HG03135 (cell line): ENCODE measurements around the gene CDC5L.

Source experiments
- ATAC-seq: cut with Tn5 transposase; IDR thresholded peaks from one replicate; pipeline ENCODE4 v1.9.1; 2021; ENCODE audit warnings: mild to moderate bottlenecking, moderate library complexity; ENCODE audit not compliant: unreplicated experiment

Gene CDC5L

DNA sequence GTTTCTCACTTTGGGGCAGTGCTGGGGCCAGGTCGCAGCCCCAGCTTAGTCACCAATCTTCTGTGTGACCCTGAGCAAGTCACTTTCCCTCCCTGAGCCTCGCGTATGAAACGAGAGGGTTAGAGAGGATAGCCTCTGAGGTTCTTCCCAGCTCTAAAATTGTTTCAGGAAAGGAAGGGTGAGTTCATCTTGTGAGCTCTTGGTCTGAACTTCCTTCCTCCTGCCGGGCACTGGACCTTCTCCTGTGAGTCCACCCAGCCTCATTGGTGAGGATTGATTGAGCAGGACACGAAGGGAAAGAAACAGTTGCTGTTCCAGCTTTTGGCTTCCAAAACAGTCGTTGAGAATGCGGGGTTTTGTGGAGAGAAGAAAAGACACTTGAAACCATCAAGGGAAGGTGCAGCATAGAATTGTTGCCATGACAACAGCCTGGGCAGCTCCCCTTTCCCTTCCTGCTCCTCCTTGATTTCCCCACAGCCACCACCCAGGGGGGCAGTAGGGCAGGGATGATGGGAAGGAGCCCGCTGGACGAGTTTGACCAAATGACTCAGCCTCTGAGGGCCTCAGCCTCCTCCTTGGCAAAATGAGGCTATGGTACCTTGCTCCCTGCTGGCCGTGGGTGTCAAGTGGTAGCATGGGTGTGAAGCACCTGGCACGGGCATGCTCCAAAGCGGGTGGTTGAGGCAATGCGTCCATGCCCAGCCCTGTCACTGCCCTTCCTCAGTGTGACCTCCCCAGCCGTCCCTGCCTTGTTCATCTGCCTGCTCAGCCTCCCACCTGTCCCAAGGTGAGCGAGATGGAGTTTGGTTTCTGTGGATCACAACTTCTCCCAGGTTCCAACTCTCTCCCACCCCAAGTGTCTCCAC lies 107.8 kb downstream of the CDC5L start:
- ATAC-seq: no peak

DNA sequence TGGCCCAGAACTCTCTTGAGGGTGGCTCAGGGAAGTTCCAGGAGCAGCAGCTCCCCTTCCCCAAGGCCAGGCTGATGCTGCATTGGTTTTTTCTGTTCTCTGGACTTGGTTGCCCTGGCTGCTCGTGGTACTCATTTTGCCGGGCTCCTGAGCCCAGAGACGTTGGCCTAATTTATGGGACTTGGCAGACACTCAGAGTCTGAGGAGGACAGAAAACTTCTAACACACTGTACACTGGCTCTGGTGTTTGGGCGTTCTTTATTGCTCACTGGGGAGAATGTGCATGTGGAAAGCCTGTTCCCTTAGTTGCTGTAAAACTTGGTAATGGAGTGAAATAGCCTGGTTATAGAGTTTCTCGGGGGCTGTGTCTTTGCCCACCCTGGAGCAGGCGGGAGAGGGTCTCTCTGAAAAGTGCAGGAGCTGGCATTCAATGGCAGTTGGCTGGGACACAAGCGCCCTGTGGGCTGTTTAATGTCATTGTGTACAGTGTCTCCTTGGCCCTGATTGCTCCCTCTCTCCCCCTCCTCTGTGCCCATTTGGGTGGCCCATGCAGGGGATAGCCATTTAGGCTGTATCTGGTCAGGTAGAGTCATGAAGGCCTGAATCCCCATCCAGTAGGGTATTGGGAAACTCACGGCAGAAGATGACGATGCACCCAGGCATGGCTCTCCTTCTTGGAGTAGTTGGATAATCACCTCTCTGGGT lies 109.3 kb downstream of the CDC5L start:
- ATAC-seq: no peak

DNA sequence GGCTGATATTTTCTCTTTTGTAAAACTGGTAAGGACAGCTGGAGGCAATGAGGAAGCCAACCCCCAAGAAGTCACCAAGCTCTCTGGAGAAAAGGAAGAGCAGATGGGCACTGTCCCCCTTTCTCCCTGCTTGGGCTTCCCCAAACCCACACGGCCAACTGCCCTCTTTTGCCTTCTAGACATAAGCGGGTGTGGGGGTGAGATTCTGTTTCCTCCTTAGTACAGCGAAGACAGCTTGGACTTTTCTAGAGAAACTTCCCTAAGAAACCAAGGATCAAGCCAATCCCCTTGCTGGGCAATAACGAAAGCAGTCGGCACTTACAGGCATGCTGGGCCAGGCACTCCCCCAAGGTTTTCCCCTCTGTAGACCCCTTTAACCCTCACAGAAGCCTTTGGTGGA lies 110.3 kb downstream of the CDC5L start:
- no peak for ATAC-seq

DNA sequence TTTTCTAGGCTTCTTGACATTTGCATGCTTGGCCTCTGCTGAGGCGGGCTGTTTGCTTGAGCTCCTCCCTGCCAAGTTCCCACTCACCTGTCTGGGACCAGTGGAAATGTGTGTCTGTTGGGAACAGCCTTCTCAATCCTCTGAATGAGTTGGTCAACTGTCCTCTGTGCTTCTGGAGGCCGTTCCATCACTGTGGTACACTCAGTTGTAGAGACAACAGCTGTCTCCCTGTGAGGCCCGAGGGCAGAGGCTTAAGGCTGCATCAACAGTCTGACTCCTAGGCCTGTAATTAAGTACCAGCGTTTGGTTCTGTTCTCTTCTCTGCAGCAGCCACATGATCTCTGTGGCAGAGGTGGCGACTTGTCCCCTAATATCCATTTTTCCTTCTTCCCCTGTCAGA lies 110.9 kb downstream of the CDC5L start:
- ATAC-seq: no peak

DNA sequence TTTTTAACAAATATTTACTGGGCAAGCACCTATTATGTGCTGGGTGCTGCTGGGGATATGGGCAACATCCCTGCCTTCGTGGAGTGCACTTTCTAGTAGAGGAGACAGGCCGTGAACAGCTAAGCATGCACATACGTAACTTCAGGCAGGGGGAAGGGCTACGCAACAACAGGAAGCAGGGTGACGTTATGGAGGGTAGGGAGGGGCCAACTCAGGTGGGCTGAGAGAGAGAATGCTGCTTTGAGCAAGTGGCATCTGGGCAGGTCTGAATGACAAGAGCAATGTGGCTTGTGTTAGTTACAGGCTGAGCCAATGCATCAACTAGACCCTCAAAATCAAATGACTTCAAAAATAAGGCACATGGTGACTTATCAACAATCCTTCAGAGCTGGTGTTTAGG lies 112.1 kb downstream of the CDC5L start:
- no peak for ATAC-seq
